Smooth muscle cell (in vitro differentiated cells): ENCODE results near the gene PLXNA4. TPM values are rescaled to one million over a fixed set of nuclear protein-coding genes. Genes with fewer than 3 reads are reported as not detected.

ENCODE experiments used
- DNase-seq: peaks from one replicate; lab custom pipeline; 2025; ENCODE audit not compliant: unreplicated experiment; lab: John Stamatoyannopoulos, UW
- H2AFZ ChIP-seq: fragments of 200-600 bp; sonication (generic); 2 replicates; pipeline ENCODE4 v1.6.0; 2016; ENCODE audit warnings: antibody characterized with exemption, low read depth, mild to moderate bottlenecking
- H3F3A ChIP-seq: fragments of 200-600 bp; sonication (generic); 2 replicates; pipeline ENCODE4 v1.6.0; 2017; ENCODE audit warnings: antibody characterized with exemption, low read depth
- H3K27ac ChIP-seq: fragments of 200-600 bp; sonication (generic); 2 replicates; pipeline ENCODE4 v1.5.1; 2016; ENCODE audit warnings: low read depth, mild to moderate bottlenecking
- H3K27me3 ChIP-seq: fragments of 200-600 bp; sonication (generic); 2 replicates; pipeline ENCODE4 v1.6.1; 2016; ENCODE audit warnings: low read depth, mild to moderate bottlenecking
- H3K36me3 ChIP-seq: fragments of 200-600 bp; sonication (generic); 2 replicates; pipeline ENCODE4 v1.5.1; 2016; ENCODE audit warnings: low read depth
- H3K4me1 ChIP-seq: fragments of 200-600 bp; sonication (generic); 2 replicates; pipeline ENCODE4 v1.5.1; 2016; ENCODE audit warnings: low read depth
- H3K4me2 ChIP-seq: fragments of 200-600 bp; sonication (generic); 2 replicates; pipeline ENCODE4 v1.6.0; 2016; ENCODE audit warnings: mild to moderate bottlenecking
- H3K4me3 ChIP-seq: fragments of 200-600 bp; sonication (generic); 2 replicates; pipeline ENCODE4 v1.5.1; 2016; ENCODE audit warnings: mild to moderate bottlenecking
- H3K79me2 ChIP-seq: fragments of 200-600 bp; sonication (generic); 2 replicates; pipeline ENCODE4 v1.6.0; 2016; ENCODE audit warnings: low read depth, mild to moderate bottlenecking
- H3K9ac ChIP-seq: fragments of 200-600 bp; sonication (generic); 2 replicates; pipeline ENCODE4 v1.6.0; 2016; ENCODE audit warnings: low read depth
- H3K9me3 ChIP-seq: fragments of 200-600 bp; sonication (generic); replicated peaks from 2 replicates; pipeline ENCODE4 v1.5.1; 2016; ENCODE audit warnings: low read depth
- H4K20me1 ChIP-seq: fragments of 200-600 bp; sonication (generic); 2 replicates; pipeline ENCODE4 v1.6.0; 2016; ENCODE audit warnings: low read depth
- CTCF ChIP-seq: fragments of 200-600 bp; sonication (generic); IDR thresholded peaks from 2 replicates; pipeline ENCODE4 v1.5.1; 2017; ENCODE audit warnings: borderline replicate concordance, mild to moderate bottlenecking, antibody characterized with exemption; ENCODE audit not compliant: insufficient read depth, poor library complexity, severe bottlenecking
- WGBS: methylation state at CpG from one replicate; pipeline ENCODE4 v1.1.7; 2016; ENCODE audit warnings: low lambda C conversion rate; 5-methylcytosine and 5-hydroxymethylcytosine counted together
- polyA plus RNA-seq: library from polyadenylated mRNA; unstranded; fragments of >200 nt; fragmentation: Nextera tagmentation; extraction: Ambion mirVana; gene quantifications from 2 replicates; pipeline ENCODE4 v1.2.1, GENCODE V29; 2016
- total RNA-seq: library from RNA; depleted of rRNA; stranded (reverse); fragments of >200 nt; gene quantifications from 2 replicates; pipeline ENCODE4 v1.2.3, GENCODE V29; 2014

PLXNA4 gene
- total and polyA plus RNA-seq, 2 experiments from 2014 or later: 8.5 to 9.9 TPM

GRCh38 chr7:132492823-132493445, 83.3 kb downstream of the PLXNA4 start:
- H3K4me2 ChIP-seq: no peak overlapping the region
- no peaks in the 10 kb centered on the region for H3F3A ChIP-seq
- TF ChIP-seq CTCF: no peak
- WGBS: 88% methylated on average over 1 of the region's 1 CpG
- H3K4me3 ChIP-seq: no peak overlapping the region
- H4K20me1 ChIP-seq: no peaks in the 10 kb centered on the region
- no peaks in the 10 kb centered on the region for H3K9me3 ChIP-seq
- no peak overlapping the region for H3K9ac ChIP-seq
- no peaks in the 10 kb centered on the region for H3K79me2 ChIP-seq
- DNase-seq: no peak
- peaks cover 4% of the 10 kb centered on the region for H3K4me1 ChIP-seq
- H3K27ac ChIP-seq: no peak overlapping the region
- H3K36me3 ChIP-seq: no peaks in the 10 kb centered on the region
- H3K27me3 ChIP-seq: no peaks in the 10 kb centered on the region
- no peak overlapping the region for H2AFZ ChIP-seq

GRCh38 chr7:132491391-132491945, 84.8 kb downstream of the PLXNA4 start:
- Histone ChIP-seq H2AFZ (no peak overlapping the region), H3K79me2 (no peaks in the 10 kb centered on the region), H3K4me3 (no peak overlapping the region), H3F3A (no peaks in the 10 kb centered on the region), H3K9me3 (no peaks in the 10 kb centered on the region), H3K9ac (no peak overlapping the region), H4K20me1 (no peaks in the 10 kb centered on the region), H3K4me1 (peaks cover 4% of the 10 kb centered on the region), H3K27ac (no peak overlapping the region), H3K27me3 (no peaks in the 10 kb centered on the region), H3K36me3 (no peaks in the 10 kb centered on the region), H3K4me2 (no peak overlapping the region)
- no peak for DNase-seq
- no peak for TF ChIP-seq CTCF
- 56% methylated on average over 8 of the region's 8 CpGs for WGBS

GRCh38 chr7:132490474-132490873, 85.8 kb downstream of the PLXNA4 start:
- no peak overlapping the region for H3K4me3 ChIP-seq
- H3K27me3 ChIP-seq: no peaks in the 10 kb centered on the region

More at GRCh38 chr7:132490474-132490873, 85.8 kb downstream of the PLXNA4 start:
- H3K9me3 ChIP-seq: no peaks in the 10 kb centered on the region
- H3K4me1 ChIP-seq: peaks cover 4% of the 10 kb centered on the region
- no peaks in the 10 kb centered on the region for H3F3A ChIP-seq
- no peak for DNase-seq
- H3K27ac ChIP-seq: no peak overlapping the region
- no peaks in the 10 kb centered on the region for H3K36me3 ChIP-seq
- 70% methylated on average over 4 of the region's 4 CpGs for WGBS
- H3K79me2 ChIP-seq: no peaks in the 10 kb centered on the region
- H3K4me2 ChIP-seq: no peak overlapping the region
- H2AFZ ChIP-seq: no peak overlapping the region
- H4K20me1 ChIP-seq: no peaks in the 10 kb centered on the region
- no peak for TF ChIP-seq CTCF
- no peak overlapping the region for H3K9ac ChIP-seq
